Measurements from ENCODE around the gene NT5C1B.

GRCh38 chr2:18551169-18551568, 38.2 kb downstream of the NT5C1B start:
- TF ChIP-seq CTCF (IDR thresholded peaks at IDR 0.05; ENCODE audit: low read depth, low read length) = no peak
- no peak for TF ChIP-seq POLR2A (IDR thresholded peaks at IDR 0.05; ENCODE audit: extremely low read depth, insufficient read length)
- no peak for TF ChIP-seq MYC (IDR thresholded peaks at IDR 0.05; ENCODE audit: low read depth, low read length)
- TF ChIP-seq, protein P1, sequence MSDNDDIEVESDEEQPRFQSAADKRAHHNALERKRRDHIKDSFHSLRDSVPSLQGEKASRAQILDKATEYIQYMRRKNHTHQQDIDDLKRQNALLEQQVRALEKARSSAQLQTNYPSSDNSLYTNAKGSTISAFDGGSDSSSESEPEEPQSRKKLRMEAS (IDR thresholded peaks at IDR 0.05; ENCODE audit: low read depth, low read length) = no peak

All from NB4 (cell line).